Suppressor macrophage (primary cell): ENCODE data around the gene ADGRG1.

Source experiments
- DNase-seq, 4 experiments: peaks; one replicate each; pipeline ENCODE4 v3.0.0-alpha.2; 2020 to 2022

Gene ADGRG1

GRCh38 chr16:57606147-57606846 lies 22.1 kb upstream of the ADGRG1 start:
- DNase-seq, result no peak

GRCh38 chr16:57606847-57607501 lies 21.5 kb upstream of the ADGRG1 start:
- DNase-seq, result no peak

DNA sequence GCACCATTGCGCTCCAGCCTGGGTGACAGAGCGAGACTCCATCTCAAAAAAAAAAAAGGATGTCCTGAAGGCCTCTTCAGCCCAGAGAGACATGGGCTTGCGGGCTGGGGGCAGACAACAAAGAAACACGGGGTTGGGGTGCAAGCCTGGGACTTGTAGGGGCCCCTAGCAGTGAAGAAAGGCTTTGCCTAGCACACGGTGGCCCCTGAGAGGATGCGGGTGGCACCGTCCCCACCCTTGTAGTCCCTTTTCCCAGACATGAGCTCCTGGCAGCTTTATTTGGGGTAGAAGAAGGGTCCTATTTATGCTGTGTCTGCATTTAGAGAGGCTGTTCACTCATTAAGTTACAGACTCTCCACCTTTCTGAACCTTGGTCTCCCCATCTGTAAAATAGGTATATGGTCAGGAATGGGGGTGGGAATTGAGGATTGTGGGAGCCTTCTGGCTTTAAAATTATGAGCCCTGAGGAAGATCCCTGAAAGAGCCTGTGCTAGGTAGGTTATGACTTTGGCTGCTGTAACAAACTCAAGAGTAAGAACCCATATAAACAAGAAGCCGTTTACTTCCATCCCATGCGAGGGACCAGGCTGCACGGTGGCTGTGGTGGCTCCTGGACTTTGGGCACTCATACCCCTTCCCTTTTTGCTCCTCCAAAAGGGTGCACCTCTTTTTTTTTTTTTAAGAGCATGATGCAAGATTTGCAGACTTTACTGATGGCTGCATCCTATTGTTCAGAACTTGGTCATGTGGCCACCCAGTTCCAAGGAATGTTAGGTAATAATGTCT lies 20.6 kb upstream of the ADGRG1 start:
- DNase-seq, result no peak

DNA sequence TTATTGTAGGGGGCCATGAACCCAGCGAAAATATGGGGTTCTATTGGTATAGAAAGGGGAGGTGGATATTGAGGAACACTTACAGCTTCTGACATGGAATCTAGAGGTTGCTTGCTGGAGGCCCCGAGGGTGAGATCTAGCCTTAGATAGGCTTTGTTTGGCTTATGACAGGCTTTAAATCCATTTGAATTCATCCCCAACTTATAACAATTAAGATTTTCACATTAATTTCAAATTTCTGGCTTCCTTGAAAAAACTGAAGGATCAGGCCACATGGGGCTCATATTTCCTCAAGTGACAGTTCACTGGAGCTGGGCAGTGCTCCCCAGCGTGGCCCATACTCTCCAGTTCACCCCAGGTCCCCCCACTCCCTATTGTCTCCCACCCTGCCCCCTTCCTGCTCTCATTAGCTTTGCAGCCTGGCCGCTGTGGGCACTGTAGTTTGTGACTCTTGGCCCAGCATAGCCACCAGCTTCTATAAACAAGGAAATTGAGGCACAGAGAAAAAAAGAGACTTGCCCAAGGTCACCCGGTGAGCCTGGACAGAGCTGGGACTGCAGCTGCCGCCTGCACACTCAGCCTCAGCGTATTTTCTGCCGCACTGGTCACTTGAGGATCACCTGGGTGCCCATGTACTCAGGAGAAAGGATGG lies 19.8 kb upstream of the ADGRG1 start:
- no peak for DNase-seq

GRCh38 chr16:57609541-57610401 lies 18.7 kb upstream of the ADGRG1 start:
- no peak for DNase-seq

DNA sequence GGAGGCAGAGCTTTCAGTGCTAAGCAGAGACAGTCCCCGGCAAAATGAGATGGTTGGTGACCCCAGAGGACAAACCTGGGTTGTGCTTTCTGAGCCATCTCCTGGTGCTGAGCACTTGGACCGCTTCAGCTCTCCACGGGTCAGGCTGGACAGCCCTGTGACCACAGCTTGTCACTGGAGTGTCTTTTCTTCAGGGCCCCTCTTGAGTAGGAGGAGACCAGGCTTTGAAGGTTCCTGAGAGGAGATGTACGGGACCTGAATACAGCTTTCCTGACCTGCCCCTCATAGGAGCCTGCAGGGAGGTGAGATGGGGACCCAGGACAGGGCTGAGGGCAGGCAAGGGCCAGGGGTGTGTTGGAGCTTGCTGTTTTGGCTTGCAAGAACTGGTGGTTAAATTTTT lies 17.8 kb upstream of the ADGRG1 start:
- no peak for DNase-seq

GRCh38 chr16:57611181-57611580 lies 17.2 kb upstream of the ADGRG1 start:
- DNase-seq, result no peak

GRCh38 chr16:57611706-57612105 lies 16.7 kb upstream of the ADGRG1 start:
- DNase-seq, result no peak

GRCh38 chr16:57612494-57612893 lies 15.9 kb upstream of the ADGRG1 start:
- DNase-seq, result no peak

DNA sequence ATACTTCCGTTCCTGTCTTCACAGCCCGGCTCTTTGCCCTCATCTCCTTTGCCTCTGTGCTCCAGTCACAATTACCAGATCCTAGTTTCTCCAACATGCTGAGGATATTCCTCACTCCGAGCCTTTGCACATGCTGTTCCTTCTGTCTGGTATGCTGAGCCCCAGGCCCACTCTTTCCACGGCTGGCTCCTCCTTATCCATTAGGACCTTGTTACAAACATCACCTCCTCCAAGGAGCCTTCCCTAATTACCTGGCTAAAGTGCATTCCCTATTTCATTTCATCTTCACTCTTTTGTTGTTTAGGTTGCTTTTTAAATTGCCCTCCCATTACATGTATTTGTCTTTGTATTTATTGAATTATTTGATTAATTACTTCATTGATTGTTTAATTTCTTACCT lies 14.9 kb upstream of the ADGRG1 start:
- DNase-seq, result no peak

- no peak for DNase-seq
Observed at GRCh38 chr16:57614536-57614935, 13.9 kb upstream of the ADGRG1 start.

GRCh38 chr16:57614944-57615343 lies 13.5 kb upstream of the ADGRG1 start:
- DNase-seq, result no peak

DNA sequence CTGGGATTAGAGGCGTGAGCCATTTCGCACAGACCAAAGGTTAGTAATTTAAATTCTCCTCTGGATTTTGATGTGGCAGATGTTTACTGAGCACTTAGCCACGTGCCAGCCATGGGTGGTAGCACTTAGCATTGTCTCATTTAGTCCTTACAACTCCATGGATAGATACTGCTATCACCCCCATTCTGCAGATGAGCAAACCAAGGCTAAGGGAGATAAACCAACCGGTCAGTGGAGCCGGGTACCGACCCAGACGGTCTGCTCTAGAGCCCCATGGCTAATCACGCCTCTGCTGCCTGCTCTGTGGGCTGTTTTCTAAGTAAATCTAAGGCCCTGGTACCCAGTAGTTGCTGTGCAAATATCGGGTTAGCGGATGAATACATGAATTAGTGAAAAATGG lies 12.6 kb upstream of the ADGRG1 start:
- DNase-seq, result no peak

DNA sequence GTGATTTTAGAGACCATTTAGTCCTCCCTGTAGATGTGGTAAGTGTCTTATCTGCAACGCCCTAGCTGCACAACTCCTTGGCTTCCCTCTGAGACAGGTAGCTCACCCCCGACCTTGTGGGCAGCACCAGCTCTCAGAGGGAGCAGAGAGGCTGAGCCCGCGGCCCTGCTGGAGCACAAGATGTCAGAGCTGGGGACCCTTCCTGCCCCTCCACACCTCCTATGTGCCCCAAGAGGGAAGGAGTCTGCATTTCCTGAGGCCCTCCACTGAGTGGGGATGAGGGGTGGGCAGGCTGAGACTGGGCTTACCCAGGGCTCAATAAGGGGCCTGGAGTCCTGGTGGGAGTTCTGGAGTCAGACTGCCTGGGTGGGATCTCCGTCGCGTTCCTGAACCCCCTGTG lies 12.2 kb upstream of the ADGRG1 start:
- DNase-seq, result no peak

DNA sequence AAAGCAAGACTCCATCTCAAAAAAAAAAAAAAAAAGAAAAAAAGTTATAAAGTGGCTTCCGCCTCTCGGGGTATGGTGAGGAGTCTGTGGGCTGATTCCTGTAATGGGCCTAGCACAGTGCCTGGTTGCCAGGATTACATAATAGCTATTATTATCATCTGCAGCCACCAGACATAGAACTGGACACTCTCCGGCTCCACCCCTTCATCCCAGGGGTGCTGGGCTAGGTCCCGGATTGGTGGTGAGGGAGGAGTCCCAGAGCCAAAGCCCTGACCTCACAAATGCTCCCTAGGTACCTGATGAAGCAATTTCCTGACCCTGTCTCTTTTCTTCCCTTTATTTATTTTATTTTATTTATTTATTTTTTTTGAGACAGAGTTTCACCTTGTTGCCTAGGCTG lies 11.6 kb upstream of the ADGRG1 start:
- DNase-seq, result no peak

GRCh38 chr16:57617604-57618111 lies 10.8 kb upstream of the ADGRG1 start:
- DNase-seq, result no peak

DNA sequence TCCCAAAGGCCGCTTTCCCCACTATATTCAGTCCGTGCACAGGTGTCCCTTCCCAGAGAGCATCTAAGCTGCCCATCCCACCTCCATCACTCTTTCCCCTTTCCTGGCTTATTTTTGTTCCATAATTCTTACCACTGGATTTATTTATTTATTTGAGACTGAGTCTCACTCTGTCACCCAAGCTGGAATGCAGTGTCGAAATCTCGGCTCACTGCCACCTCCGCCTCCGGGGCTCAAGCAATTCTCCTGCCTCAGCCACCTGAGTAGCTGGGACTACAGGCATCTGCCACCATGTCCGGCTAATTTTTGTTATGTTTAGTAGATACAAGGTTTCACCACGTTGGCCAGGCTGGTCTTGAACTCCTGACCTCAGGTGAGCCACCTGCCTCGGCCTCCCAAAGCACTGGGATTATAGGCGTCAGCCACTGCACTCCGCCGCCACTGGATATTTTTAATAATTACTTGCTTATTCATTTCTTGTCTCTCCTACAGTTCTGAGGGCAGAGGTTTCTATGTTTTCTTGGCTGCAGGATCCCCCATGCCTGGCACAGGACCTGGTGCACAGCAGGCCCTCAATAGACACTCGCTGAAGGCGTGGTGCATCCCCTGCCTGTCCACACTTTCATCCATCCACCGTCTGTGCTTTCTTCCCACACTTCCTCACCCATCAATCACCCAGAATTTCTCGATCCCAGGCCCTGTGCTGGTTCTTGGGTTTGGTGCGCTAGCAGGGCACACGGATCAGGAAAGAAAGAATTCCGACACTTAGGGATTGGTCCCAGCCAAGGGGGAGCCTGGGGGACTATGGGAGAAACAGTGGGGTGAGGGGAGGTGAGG lies 9.9 kb upstream of the ADGRG1 start:
- DNase-seq, result no peak

DNA sequence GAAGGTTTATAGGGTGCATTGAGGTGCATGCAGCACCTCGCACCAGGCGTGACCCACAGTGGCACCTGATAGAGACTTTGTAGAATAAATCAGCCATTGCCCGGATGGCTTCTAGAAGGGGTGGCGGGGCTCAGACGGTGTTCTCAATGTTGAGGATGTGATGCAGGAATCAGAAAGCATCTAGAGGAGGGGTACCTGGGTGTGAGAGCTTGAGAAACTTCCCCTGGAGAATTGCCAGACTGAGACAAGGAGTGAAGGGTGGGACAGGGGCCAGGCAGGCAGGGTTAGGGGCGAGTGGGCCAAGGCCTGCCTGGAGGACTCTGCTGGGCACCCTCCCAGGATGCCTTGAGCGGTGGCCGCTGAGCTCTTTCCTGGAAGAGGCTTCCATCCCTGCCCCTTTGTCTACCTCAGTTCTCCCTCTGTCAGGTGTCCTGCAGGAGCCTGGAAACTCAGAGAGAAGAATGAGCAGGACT lies 9.3 kb upstream of the ADGRG1 start:
- DNase-seq, result no peak

DNA sequence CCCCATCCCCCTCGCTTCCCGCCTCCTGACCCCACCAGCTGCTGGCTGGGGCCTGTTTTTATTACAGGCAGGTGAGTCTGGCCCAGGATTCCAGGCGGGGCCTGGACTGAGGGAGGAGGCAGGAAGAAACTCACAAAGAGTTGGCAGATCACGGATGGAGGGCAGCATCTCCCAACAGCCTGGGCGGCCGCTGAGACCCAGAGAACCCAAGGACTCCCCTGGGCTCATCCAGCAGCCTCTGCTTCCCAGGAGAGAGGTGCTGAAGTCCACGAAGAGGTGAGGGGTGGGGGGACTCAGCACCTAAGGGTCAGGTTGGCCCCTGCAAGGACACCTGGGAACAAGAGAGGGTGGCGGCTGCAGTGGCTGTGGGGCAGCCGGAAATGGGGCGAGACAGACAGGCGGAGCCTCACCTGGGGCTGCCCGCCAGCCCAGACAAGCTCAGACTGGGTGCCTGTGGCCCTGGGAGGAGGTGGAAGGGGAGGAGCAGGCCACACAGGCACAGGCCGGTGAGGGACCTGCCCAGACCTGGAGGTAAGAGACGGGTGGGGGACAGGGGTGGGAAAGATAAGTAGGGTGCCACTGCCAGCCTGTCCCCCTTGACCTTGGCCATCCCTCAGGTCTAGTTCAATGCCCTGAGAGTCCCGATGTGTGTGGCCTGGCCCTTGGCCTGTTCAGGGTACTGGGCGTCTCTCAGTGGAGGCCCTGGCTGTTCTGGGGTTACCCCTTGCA lies 8.7 kb upstream of the ADGRG1 start:
- no peak for DNase-seq
